Thyroid gland (tissue), 4 donors: ENCODE measurements around the gene SPNS2.

Source experiments
- CTCF ChIP-seq, 6 experiments: fragments of 200-600 bp in 3 of 6; fragments of 450-650 bp in 3 of 6; sonication (generic) in 3 of 6; IDR thresholded peaks; one replicate each; pipeline ENCODE4 v1.5.1; 2016 to 2019; ENCODE audit warnings: antibody characterized with exemption in 6 of 6, mild to moderate bottlenecking in 2 of 6, inconsistent platforms in 1 of 6, moderate library complexity in 1 of 6
- POLR2A ChIP-seq, 2 donors: fragments of 450-650 bp; IDR thresholded peaks; one replicate each; pipeline ENCODE4 v1.6.1; 2017; ENCODE audit warnings: antibody characterized with exemption in 2 of 2, mild to moderate bottlenecking in 2 of 2, moderate library complexity in 1 of 2

GRCh38 chr17:4505187-4505586 lies 6.5 kb downstream of the SPNS2 start:
- no peak for TF ChIP-seq CTCF (IDR thresholded peaks at IDR 0.05)
- no peak for TF ChIP-seq POLR2A (IDR thresholded peaks at IDR 0.05)
